Activated T-cell treated with anti-CD3 and anti-CD28 coated beads for 24 hours (primary cell): ENCODE results near the gene SAAL1.

ENCODE experiments used
- DNase-seq: peaks from one replicate; pipeline ENCODE4 v3.0.0-alpha.2; 2020; ENCODE audit warnings: low read depth

Gene SAAL1

GRCh38 chr11:18081551-18081950 is 24.3 kb downstream of the SAAL1 start:
- no peak for DNase-seq

GRCh38 chr11:18080451-18080850 is 25.4 kb downstream of the SAAL1 start:
- no peak for DNase-seq

- DNase-seq: no peak
These were observed 27.0 kb downstream of the SAAL1 start for GRCh38 chr11:18078909-18079308.

- DNase-seq: no peak
These were observed 30.4 kb downstream of the SAAL1 start for GRCh38 chr11:18075444-18075843.

GRCh38 chr11:18071098-18071705 is 34.7 kb downstream of the SAAL1 start:
- DNase-seq: no peak

DNA sequence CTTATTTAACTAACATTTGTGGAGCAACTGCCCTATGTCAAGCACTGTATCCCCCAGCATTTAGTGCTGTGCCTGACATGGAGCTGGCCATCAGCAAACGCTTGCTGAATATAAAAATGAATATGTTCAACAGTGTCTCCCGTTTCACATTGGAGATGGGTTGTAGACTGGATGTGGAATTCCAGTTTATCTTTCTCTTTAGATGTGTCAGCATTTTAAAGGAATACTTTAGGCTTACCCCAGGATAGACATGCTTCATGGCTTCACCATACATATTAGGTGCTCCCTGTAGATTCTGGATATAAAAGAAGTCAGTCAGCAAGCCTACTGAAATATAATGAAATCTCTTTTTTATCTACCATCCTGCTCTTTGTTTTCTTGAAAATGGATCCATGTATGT is 38.5 kb downstream of the SAAL1 start:
- DNase-seq: no peak

GRCh38 chr11:18066626-18067025 is 39.3 kb downstream of the SAAL1 start:
- DNase-seq: no peak

DNA sequence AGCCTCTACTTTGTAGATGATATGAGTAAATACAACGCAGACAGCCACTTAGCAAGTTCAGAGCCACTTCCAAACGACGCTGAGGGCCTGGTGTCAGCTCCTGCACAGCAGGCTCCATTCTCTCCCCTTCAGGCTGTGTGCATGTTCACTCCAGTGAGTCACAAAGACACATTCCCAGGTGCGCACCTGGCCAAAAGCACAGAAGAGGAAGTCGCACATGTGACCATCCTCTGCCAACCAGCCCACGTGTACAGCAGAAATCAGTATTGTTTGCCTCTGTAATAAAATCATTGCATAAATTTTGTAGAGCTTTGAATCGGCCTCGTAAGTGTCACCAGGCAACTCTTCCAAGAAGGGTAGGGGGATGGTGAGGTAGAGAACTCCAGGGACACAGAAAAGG is 40.3 kb downstream of the SAAL1 start:
- DNase-seq: no peak

DNA sequence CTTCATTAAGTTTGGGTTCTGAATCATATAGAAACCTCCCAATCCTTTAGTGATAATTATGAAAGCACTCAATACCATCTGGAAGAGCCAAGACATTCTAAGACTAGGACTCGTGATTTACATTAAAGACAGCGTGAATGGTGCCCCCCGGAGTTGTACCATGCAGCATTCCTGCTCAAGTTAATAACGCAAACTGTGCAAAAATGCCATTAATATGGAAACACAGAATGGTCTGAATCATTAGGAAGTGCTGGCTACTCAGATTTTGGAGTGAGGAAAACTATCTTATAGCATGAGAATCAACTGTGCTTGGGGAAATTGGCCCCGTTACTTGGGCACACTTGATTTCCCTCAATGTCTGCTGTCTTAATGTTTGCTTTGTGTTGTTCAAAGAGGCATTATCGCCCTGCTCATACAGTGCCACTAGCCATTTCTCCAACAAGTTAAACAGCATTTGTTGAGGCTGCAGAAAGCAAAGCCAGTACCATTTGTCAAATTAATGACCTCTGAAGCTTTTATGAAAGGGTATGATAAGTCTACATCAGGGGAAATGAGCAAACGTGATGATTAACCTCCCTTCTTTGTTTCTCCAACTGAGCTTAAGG is 41.3 kb downstream of the SAAL1 start:
- DNase-seq: no peak

GRCh38 chr11:18063862-18064434 is 41.9 kb downstream of the SAAL1 start:
- DNase-seq: no peak

GRCh38 chr11:18063125-18063524 is 42.8 kb downstream of the SAAL1 start:
- DNase-seq: no peak

DNA sequence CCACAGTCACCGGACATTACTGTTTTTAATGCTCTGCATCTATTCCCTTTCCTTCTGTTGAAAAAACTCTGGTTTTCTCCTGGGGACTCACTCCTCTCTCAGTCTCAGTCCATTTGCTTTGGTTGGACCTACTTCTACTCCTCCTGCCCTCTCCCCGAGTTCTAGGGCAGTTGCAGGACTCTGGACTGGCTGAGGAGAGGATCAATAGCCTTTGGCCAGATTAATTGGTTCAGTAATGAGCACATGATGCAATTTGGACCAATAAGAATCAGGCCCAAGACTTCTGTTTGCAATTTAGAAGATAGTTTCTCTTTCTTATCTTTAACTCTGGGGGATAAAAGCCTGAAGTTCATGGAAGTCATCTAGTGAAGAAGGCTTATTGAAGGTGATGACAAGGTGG is 44.5 kb downstream of the SAAL1 start:
- no peak for DNase-seq

DNA sequence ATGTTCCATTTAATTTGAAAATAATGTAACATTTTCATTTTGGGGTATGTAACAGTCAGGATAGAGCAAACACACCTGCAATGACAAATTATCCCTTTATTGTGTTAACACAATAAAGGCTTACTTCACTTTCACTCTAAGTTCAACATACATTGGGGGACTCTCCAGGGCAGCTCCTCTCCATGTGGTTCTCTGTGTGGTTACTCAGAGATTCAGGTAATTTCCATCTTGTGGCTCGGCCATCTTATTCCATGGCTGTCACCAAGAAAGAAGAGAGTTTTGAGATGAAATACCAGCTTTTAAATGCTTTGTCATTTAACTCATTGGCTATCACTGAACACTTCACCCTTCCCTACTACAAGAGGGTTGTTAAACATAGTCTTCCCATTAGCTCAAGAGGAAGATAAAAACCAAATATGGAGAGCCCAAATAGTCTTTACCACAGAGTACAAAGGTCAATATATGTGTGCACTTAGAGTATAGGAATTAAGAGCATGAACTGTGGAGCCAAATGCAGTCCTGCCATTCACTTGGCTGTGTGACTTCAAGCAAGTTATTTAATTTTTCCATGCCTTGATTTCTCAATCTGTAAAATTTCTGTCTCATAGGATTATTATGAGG is 49.2 kb downstream of the SAAL1 start:
- no peak for DNase-seq

GRCh38 chr11:18054511-18055103 is 51.3 kb downstream of the SAAL1 start:
- no peak for DNase-seq

GRCh38 chr11:18050848-18051247 is 55.0 kb downstream of the SAAL1 start:
- DNase-seq: no peak

DNA sequence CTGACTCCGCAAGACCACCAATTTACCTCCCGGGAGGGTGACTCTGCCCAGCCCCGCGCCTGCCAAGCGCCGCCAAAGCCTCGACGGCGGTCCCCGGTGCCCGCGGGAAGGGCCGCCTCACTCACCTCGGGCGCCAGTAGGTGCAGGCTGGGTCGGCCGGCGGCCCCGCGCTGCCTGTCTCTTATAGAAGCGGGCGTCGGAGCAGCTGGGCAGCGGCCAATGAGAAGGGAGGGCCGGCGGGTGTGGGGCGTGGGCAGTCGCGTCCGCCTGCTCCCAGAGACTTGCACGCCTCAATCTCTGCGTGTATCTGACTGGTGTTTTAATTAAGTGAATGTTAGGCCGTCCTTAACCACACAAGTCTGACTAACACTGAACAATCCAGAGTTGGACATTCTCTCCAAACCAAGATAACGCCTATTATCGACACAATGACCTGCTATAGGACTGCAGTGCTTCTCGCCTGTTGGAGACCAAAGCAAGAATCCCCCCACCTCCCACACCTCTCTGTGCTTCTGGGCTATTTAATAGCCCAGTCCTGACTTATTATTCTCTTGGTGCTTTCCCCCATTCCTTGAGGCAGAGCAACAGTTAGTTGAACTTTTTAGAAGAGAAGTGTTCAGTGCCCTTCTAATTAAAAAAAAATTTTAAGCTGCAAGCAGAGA is 59.6 kb downstream of the SAAL1 start, which contains the start of gene TPH1:
Gene TPH1 (minus strand): TSS at position 154 of the 662 bp plus-strand sequence. CDS start 5,507 bp downstream, outside the sequence.
- DNase-seq: no peak

- DNase-seq: no peak
These were observed 69.4 kb downstream of the SAAL1 start for GRCh38 chr11:18036456-18036855.
